ENCODE measurements around the gene RUFY4. TPM values are rescaled to one million over a fixed set of nuclear protein-coding genes. Genes with fewer than 3 reads are reported as not detected.
"Not testable (repeated sequence)": the region's sequence is repeated elsewhere in the genome, so short reads cannot be mapped to it uniquely, and the experiment has no call there.

The RUFY4 gene
- total and polyA plus RNA-seq, 2 of the 13 experiments (the other 11 are each of a cell fraction or from before 2014, with no cell fraction given), result not detected

- Histone ChIP-seq H3K9me3 (ENCODE audit: low read length) (peaks cover 11% of the 10 kb centered on the region), H3K27me3 (ENCODE audit: control insufficient read depth in 1 of 2, insufficient read depth in 2 of 2, low read length in 2 of 2) (peaks cover 1 to 29% of the 10 kb centered on the region in 2 experiments)
- H2AFZ ChIP-seq (ENCODE audit: low read length); H3K4me1 ChIP-seq (ENCODE audit: insufficient read depth, low read length); intact Hi-C loops (cut with micrococcal nuclease; ENCODE audit: unreplicated experiment); DNase-seq (ENCODE audit: low spot score); H3K4me2 ChIP-seq (ENCODE audit: low read depth, low read length); FAIRE-seq; H3K79me2 ChIP-seq (ENCODE audit: insufficient read depth, low read length); H3K4me3 ChIP-seq (replicated peaks in 1 of 3; ENCODE audit: insufficient read depth in 1 of 3, low read depth in 2 of 3, low read length in 3 of 3); H4K20me1 ChIP-seq (ENCODE audit: insufficient read depth, low read length); H3K9ac ChIP-seq (ENCODE audit: insufficient read depth, low read depth, low read length); POLR2A ChIA-PET; ATAC-seq; BruUV-seq (replicated peaks); H3K36me3 ChIP-seq (replicated peaks in 1 of 2; ENCODE audit: control insufficient read depth in 1 of 2, insufficient read depth in 2 of 2, low read length in 2 of 2); CTCF ChIA-PET (ENCODE audit: low intra/inter-chr PET ratio, low total read pairs); in situ Hi-C loops (cut with HindIII; ENCODE audit: extremely low pct_ligation_motif_present, low pct_unique_long_range_greater_than_20kb); H3K27ac ChIP-seq (ENCODE audit: extremely low read length, insufficient read depth, low read length): not testable (repeated sequence)
- WGBS (ENCODE audit: low lambda C conversion rate), result 29% methylated on average over 4 of the region's 4 CpGs
- peak; percentile 61; the same call in 1 of the 2 replicates for TF ChIP-seq NFYB (CRISPR knock-in tag; IDR thresholded peaks at IDR 0.05)
Measured at GRCh38 chr2:218121789-218122188, 52.7 kb downstream of the RUFY4 start.

- intact Hi-C loops (cut with micrococcal nuclease; ENCODE audit: unreplicated experiment); CTCF ChIA-PET (ENCODE audit: low intra/inter-chr PET ratio, low total read pairs); FAIRE-seq; H3K9ac ChIP-seq (ENCODE audit: insufficient read depth, low read depth, low read length); POLR2A ChIA-PET; H3K4me1 ChIP-seq (ENCODE audit: insufficient read depth, low read length); DNase-seq (ENCODE audit: low spot score); H4K20me1 ChIP-seq (ENCODE audit: insufficient read depth, low read length); H3K9me3 ChIP-seq (ENCODE audit: low read length); H3K4me3 ChIP-seq (replicated peaks in 1 of 3; ENCODE audit: insufficient read depth in 1 of 3, low read depth in 2 of 3, low read length in 3 of 3); H3K27ac ChIP-seq (ENCODE audit: extremely low read length, insufficient read depth, low read length); H2AFZ ChIP-seq (ENCODE audit: low read length); BruUV-seq (replicated peaks); ATAC-seq; H3K4me2 ChIP-seq (ENCODE audit: low read depth, low read length); in situ Hi-C loops (cut with HindIII; ENCODE audit: extremely low pct_ligation_motif_present, low pct_unique_long_range_greater_than_20kb); H3K79me2 ChIP-seq (ENCODE audit: insufficient read depth, low read length); H3K36me3 ChIP-seq (replicated peaks in 1 of 2; ENCODE audit: control insufficient read depth in 1 of 2, insufficient read depth in 2 of 2, low read length in 2 of 2): not testable (repeated sequence)
- peaks cover 1 to 34% of the 10 kb centered on the region in 2 experiments for H3K27me3 ChIP-seq (ENCODE audit: control insufficient read depth in 1 of 2, insufficient read depth in 2 of 2, low read length in 2 of 2)
Measured at GRCh38 chr2:218122286-218122685, 53.2 kb downstream of the RUFY4 start.

GRCh38 chr2:218123986-218124385 lies 54.9 kb downstream of the RUFY4 start:
- no TSS peak for BruUV-seq (replicated peaks)
- no peak overlapping the region for H3K9ac ChIP-seq (ENCODE audit: insufficient read depth, low read depth, low read length)
- 40% methylated on average over 4 of the region's 4 CpGs for WGBS (ENCODE audit: low lambda C conversion rate)
- ATAC-seq (no peak), FAIRE-seq (no peak), DNase-seq (ENCODE audit: low spot score) (no peak)
- H2AFZ ChIP-seq (ENCODE audit: low read length), result no peak overlapping the region
- in situ Hi-C loops (cut with HindIII; ENCODE audit: extremely low pct_ligation_motif_present, low pct_unique_long_range_greater_than_20kb) (no loop called here), intact Hi-C loops (cut with micrococcal nuclease; ENCODE audit: unreplicated experiment) (no loop called here)
- H3K79me2 ChIP-seq (ENCODE audit: insufficient read depth, low read length), result no peaks in the 10 kb centered on the region
- CTCF ChIA-PET (ENCODE audit: low intra/inter-chr PET ratio, low total read pairs), result no interaction called here
- no peaks in the 10 kb centered on the region for H3K36me3 ChIP-seq (replicated peaks in 1 of 2; ENCODE audit: control insufficient read depth in 1 of 2, insufficient read depth in 2 of 2, low read length in 2 of 2)
- H4K20me1 ChIP-seq (ENCODE audit: insufficient read depth, low read length), result no peaks in the 10 kb centered on the region
- no peak overlapping the region for H3K4me2 ChIP-seq (ENCODE audit: low read depth, low read length)
- no peak overlapping the region for H3K4me3 ChIP-seq (replicated peaks in 1 of 3; ENCODE audit: insufficient read depth in 1 of 3, low read depth in 2 of 3, low read length in 3 of 3)
- no peaks in the 10 kb centered on the region for H3K9me3 ChIP-seq (ENCODE audit: low read length)
- peaks cover 1 to 39% of the 10 kb centered on the region in 2 experiments for H3K27me3 ChIP-seq (ENCODE audit: control insufficient read depth in 1 of 2, insufficient read depth in 2 of 2, low read length in 2 of 2)
- POLR2A ChIA-PET, result no interaction called here
- H3K27ac ChIP-seq (ENCODE audit: extremely low read length, insufficient read depth, low read length), result no peak overlapping the region
- no peaks in the 10 kb centered on the region for H3K4me1 ChIP-seq (ENCODE audit: insufficient read depth, low read length)
- TF ChIP-seq ARNT2 (CRISPR knock-in tag; IDR thresholded peaks at IDR 0.05; ENCODE audit: low read depth) (no peak), CBX2 (IDR thresholded peaks at IDR 0.05; ENCODE audit: low read depth, low read length) (no peak), CBX2 (CRISPR knock-in tag; IDR thresholded peaks at IDR 0.05; ENCODE audit: low read depth) (no peak), ZNF704 (CRISPR knock-in tag; IDR thresholded peaks at IDR 0.05; ENCODE audit: borderline replicate concordance) (no peak), IKZF5 (CRISPR knock-in tag; IDR thresholded peaks at IDR 0.05) (no peak), IRF1 (CRISPR knock-in tag; IDR thresholded peaks at IDR 0.05; ENCODE audit: low read depth) (no peak), TFDP2 (CRISPR knock-in tag; IDR thresholded peaks at IDR 0.05) (no peak)
